ENCODE results near the gene PCDHB8.
"Not testable (repeated sequence)": the region's sequence is repeated elsewhere in the genome, so short reads cannot be mapped to it uniquely, and the experiment has no call there.

GRCh38 chr5:141194332-141194731 lies 16.7 kb downstream of the PCDHB8 start:
- TF ChIP-seq CTCF (IDR thresholded peaks at IDR 0.05; ENCODE audit: low read depth, low read length); EZH2phosphoT487 (IDR thresholded peaks at IDR 0.05; ENCODE audit: low read depth): not testable (repeated sequence)

Measured in OCI-LY3 (cell line).